ENCODE results near the gene EGLN1. TPM values are rescaled to one million over a fixed set of nuclear protein-coding genes. Genes with fewer than 3 reads are reported as not detected.

Gene EGLN1
- total RNA-seq, 6 experiments from 2014 or later: 19.3 to 66.5 (median 38.9) TPM

DNA sequence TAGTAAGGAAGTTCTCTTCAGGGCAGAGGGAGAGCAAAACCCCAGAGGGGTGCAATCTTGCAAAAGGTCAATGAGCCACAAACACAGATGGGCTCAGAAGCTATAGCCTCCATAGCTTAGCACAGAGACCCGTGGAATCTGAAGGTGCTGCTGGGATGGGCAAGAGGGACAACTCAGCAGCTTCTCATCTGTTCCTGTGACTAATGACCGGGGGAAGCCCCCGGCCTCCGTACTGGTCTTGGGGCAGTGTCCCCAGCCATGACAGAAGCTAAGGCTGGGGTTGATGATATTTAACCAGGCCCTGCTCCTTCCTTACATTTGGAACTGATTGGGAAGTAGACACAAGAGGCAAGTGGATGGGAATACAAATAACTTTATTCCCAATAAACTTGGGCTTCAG is 103.5 kb downstream of the EGLN1 start:
- Histone ChIP-seq H3K9me3 (no peaks in the 10 kb centered on the region), H3K4me3 (no peak overlapping the region), H3K4me1 (no peaks in the 10 kb centered on the region), H3K36me3 (no peaks in the 10 kb centered on the region), H3K27ac (no peak overlapping the region), H3K27me3 (no peaks in the 10 kb centered on the region)
- ATAC-seq (no peak), DNase-seq (no peak)
- 84% methylated on average over 4 of the region's 4 CpGs for WGBS (ENCODE audit: insufficient coverage, low coverage, low lambda C conversion rate, missing lambda C conversion rate)
- TF ChIP-seq, protein P1, sequence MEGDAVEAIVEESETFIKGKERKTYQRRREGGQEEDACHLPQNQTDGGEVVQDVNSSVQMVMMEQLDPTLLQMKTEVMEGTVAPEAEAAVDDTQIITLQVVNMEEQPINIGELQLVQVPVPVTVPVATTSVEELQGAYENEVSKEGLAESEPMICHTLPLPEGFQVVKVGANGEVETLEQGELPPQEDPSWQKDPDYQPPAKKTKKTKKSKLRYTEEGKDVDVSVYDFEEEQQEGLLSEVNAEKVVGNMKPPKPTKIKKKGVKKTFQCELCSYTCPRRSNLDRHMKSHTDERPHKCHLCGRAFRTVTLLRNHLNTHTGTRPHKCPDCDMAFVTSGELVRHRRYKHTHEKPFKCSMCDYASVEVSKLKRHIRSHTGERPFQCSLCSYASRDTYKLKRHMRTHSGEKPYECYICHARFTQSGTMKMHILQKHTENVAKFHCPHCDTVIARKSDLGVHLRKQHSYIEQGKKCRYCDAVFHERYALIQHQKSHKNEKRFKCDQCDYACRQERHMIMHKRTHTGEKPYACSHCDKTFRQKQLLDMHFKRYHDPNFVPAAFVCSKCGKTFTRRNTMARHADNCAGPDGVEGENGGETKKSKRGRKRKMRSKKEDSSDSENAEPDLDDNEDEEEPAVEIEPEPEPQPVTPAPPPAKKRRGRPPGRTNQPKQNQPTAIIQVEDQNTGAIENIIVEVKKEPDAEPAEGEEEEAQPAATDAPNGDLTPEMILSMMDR (IDR thresholded peaks at IDR 0.05): no peak
- TF ChIP-seq POLR2A (IDR thresholded peaks at IDR 0.05): no peak
- intact Hi-C loops (cut with DNase I): no loop called here

DNA sequence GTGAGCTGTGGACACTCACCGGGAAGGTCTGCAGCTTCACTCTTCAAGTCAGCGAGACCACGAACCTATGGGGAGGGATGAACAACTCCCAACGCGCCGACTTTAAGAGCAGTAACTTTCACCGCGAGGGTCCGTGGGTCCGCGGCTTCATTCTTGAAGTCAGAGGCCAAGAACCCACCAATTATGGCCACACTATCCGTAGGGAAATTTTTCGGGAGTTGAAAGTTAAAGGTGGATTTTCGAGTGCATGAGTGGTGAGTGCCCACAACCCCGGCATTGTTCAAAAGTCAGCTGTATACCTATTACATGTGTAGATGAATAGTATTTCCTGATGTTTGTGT is 104.1 kb downstream of the EGLN1 start:
- no peak for TF ChIP-seq POLR2A (IDR thresholded peaks at IDR 0.05)
- TF ChIP-seq, protein P1 (IDR thresholded peaks at IDR 0.05): no peak
- 89% methylated on average over 15 of the region's 15 CpGs for WGBS (ENCODE audit: insufficient coverage, low coverage, low lambda C conversion rate, missing lambda C conversion rate)
- ATAC-seq (no peak), DNase-seq (no peak)
- Histone ChIP-seq H3K4me1 (no peaks in the 10 kb centered on the region), H3K27me3 (no peaks in the 10 kb centered on the region), H3K4me3 (no peak overlapping the region), H3K36me3 (no peaks in the 10 kb centered on the region), H3K9me3 (no peaks in the 10 kb centered on the region), H3K27ac (no peak overlapping the region)
- intact Hi-C loops (cut with DNase I): no loop called here

DNA sequence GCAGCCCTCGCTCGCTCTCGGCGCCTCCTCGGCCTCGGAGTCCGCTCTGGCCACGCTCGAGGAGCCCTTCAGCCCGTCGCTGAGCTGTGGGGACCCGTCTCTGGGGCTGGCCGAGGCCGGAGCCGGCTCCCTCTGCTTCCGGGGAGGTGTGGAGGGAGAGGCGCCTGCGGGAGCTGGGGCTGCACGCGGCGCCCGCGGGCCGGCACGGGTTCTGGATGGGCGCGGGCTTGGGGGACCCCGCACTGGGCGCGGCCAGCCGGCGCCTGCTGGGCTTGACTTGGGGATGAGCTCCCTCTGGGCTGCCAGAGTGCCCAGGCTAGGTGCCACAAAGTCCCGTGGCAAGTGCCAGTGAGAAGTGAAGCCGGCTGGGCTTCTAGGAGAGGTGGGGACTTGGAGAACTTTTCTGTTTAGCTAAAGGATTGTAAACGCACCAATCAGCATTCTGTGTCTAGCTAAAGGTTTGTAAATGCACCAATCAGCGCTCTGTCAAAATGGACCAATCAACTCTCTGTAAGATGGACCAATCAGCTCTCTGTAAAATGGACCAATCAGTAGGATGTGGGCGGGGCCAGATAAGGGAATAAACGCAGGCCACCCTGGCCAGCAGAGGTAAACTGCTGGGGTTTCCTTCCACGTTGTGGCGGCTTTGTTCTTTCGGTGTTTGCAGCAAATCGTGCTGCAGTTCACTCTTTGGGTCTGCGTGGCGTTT is 104.6 kb downstream of the EGLN1 start:
- Histone ChIP-seq H3K27ac (no peak overlapping the region), H3K4me3 (no peak overlapping the region), H3K4me1 (no peaks in the 10 kb centered on the region), H3K36me3 (no peaks in the 10 kb centered on the region), H3K9me3 (no peaks in the 10 kb centered on the region), H3K27me3 (no peaks in the 10 kb centered on the region)
- ATAC-seq (peak in 1 of 4 donors; percentile 22), DNase-seq (no peak)
- no peak for TF ChIP-seq POLR2A (IDR thresholded peaks at IDR 0.05)
- TF ChIP-seq, protein P1 (IDR thresholded peaks at IDR 0.05): no peak
- 92% methylated on average over 17 of the region's 44 CpGs for WGBS (ENCODE audit: insufficient coverage, low coverage, low lambda C conversion rate, missing lambda C conversion rate)
- intact Hi-C loops (cut with DNase I): no loop called here

DNA sequence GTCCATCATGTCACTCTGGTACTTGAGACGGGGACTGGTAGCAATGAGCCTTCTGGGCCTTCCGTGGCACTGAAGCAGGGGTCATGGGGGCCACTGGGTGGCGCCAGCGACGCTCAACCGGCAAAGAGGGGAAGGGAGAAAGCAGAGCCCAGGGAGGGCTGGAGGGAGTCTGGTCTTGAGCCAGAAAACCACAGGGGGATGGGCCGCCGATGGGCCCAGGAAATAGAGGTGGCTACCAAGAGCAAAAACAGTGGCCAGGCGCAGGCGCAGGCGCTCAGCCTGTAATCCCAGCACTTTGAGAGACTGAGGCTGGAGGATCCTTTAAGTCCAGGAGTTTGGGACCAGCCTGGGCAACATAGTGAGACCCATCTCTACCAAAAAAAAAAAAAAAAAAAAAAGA is 106.2 kb downstream of the EGLN1 start:
- Histone ChIP-seq H3K27ac (no peak overlapping the region), H3K4me3 (no peak overlapping the region), H3K36me3 (no peaks in the 10 kb centered on the region), H3K9me3 (no peaks in the 10 kb centered on the region), H3K27me3 (no peaks in the 10 kb centered on the region), H3K4me1 (no peaks in the 10 kb centered on the region)
- ATAC-seq (peak; percentile 71 to 90 (median 80)), DNase-seq (peak in 2 of 3 donors; percentile 42 to 58)
- intact Hi-C loops (cut with DNase I): no loop called here
- TF ChIP-seq, protein P1 (IDR thresholded peaks at IDR 0.05): peak; percentile 44 to 61 (median 54)
- TF ChIP-seq POLR2A (IDR thresholded peaks at IDR 0.05): no peak
- 52% methylated on average over 7 of the region's 11 CpGs for WGBS (ENCODE audit: insufficient coverage, low coverage, low lambda C conversion rate, missing lambda C conversion rate)

Other genes with a start within 250 kb of the EGLN1 start
- 10 to 100 TPM; 18.5 to 24.3 (median 20.1) TPM for gene GNPAT, start 181.1 kb downstream of the EGLN1 start, total RNA-seq
- 1 to 10 TPM; 5.7 to 7.8 (median 6.8) TPM for gene EXOC8, start 84.4 kb downstream of the EGLN1 start, total RNA-seq
- gene SPRTN, start 84.0 kb downstream of the EGLN1 start, total RNA-seq: 1 to 10 TPM; 3.3 to 6.4 (median 4.8) TPM
- 10 to 100 TPM; 11.5 to 18.6 (median 13.6) TPM for gene TSNAX, start 106.4 kb upstream of the EGLN1 start, total RNA-seq
- 1 to 10 TPM; 1.8 to 3.3 (median 2.4) TPM for gene DISC1, start 204.5 kb upstream of the EGLN1 start, total RNA-seq